WI38 (cell line): ENCODE data around the gene YJU2.
"Not testable (repeated sequence)": the region's sequence is repeated elsewhere in the genome, so short reads cannot be mapped to it uniquely, and the experiment has no call there.

Experiments
- H3K4me3 ChIP-seq: 2 replicates; pipeline ENCODE4 v1.5.1; 2011; ENCODE audit warnings: low read depth, mild to moderate bottlenecking, control low read depth, low read length
- TF ChIP-seq, protein P1 (sequence below): IDR thresholded peaks from 2 replicates; pipeline ENCODE4 v1.5.1; 2012; ENCODE audit warnings: low read depth, mild to moderate bottlenecking, control low read depth, low read length

YJU2 gene

DNA sequence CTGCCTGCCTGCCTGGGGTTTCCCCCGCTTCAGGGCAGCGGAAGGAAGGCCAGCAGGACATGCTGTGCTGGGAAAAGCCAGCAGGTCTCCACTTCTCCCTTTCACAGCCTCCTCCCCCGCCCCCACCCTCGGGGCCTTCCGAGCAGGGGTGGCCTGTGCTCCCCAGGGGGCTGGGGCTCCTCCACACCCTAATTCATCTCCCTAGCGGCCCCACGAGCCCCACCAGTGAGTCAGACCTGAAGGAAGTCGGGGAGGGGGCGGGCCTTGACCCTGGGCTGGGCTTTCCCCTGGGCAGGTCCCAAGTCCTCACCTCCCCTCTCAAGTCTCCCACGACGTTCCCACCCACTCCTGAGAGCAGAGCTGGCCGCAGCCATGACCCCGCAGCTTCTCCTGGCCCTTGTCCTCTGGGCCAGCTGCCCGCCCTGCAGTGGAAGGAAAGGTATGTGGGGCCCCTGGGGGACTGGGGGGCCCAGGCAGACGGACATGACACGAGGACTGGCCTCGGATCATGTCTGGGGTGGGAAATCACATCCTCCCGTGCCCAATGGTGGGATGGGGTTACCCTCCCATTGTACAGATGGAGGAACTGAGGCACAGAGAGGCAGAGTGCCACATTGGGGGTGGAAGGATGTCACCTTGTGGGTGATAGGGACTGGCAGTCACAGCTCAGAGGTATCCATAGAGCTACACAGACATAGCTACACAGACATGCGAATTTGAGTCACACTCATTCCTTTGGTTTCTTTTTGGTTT lies 17.5 kb upstream of the YJU2 start, which contains the start of gene EBI3:
Gene EBI3 (plus strand): TSS at position 345 of the 753 bp plus-strand sequence. CDS start 28 bp downstream, at position 373.
- TF ChIP-seq, protein P1, sequence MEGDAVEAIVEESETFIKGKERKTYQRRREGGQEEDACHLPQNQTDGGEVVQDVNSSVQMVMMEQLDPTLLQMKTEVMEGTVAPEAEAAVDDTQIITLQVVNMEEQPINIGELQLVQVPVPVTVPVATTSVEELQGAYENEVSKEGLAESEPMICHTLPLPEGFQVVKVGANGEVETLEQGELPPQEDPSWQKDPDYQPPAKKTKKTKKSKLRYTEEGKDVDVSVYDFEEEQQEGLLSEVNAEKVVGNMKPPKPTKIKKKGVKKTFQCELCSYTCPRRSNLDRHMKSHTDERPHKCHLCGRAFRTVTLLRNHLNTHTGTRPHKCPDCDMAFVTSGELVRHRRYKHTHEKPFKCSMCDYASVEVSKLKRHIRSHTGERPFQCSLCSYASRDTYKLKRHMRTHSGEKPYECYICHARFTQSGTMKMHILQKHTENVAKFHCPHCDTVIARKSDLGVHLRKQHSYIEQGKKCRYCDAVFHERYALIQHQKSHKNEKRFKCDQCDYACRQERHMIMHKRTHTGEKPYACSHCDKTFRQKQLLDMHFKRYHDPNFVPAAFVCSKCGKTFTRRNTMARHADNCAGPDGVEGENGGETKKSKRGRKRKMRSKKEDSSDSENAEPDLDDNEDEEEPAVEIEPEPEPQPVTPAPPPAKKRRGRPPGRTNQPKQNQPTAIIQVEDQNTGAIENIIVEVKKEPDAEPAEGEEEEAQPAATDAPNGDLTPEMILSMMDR, result no peak
- no peak within 1 kb of the TSS for H3K4me3 ChIP-seq

DNA sequence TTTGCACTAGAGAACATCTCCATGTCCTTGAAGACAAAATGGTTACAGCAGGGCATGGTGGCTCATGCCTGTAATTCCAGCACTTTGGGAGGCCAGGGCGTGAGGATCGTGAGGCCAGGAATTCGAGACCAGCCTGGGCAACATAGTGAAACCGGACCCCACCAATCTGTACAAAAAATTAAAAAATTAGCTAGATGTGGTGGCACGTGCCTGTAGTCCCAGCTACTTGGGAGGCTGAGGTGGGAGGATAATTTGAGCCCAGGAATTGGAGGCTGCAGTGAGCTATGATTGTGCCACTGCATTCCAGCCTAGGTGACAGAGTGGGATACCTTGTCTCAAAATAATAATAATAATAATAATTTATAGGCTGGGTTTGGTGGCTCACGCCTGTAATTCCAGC lies 16.6 kb upstream of the YJU2 start:
- not testable (repeated sequence) for H3K4me3 ChIP-seq

DNA sequence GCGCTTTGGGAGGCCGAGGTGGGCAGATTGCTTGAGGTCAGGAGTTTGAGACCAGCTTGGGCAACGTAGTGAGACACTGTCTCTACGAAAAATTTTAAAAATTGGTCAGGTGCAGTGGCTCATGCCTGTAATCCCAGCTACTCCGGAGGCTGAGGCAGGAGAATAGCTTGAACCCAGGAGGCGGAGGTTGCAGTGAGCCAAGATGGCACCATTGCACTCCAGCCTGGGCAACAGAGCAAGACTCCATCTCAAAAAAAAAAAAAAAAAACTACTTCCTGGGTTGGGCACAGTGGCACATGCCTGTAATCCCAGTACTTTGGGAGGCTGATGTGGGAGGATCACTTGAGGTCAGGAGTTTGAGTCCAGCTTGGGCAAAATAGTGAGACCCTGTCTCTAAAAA lies 15.4 kb upstream of the YJU2 start:
- H3K4me3 ChIP-seq, result not testable (repeated sequence)

DNA sequence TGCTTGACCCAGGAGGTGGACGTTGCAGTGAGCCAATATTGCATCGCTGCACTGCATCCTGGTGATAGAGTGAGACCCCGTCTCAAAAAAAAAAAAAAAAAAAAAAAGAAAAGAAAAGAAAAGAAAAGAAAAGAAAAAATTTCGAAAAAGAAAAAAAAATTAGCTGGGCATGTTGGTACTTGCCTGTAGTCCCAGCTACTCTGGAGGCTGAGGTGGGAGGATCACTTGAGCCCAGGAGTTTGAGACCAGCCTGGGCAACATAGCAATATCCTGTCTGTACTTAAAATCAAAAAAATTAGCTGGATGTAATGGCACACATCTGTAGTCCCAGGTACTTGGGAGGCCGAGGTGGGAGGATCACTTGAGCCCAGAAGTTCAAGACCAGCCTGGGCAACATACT lies 14.7 kb upstream of the YJU2 start:
- not testable (repeated sequence) for H3K4me3 ChIP-seq

DNA sequence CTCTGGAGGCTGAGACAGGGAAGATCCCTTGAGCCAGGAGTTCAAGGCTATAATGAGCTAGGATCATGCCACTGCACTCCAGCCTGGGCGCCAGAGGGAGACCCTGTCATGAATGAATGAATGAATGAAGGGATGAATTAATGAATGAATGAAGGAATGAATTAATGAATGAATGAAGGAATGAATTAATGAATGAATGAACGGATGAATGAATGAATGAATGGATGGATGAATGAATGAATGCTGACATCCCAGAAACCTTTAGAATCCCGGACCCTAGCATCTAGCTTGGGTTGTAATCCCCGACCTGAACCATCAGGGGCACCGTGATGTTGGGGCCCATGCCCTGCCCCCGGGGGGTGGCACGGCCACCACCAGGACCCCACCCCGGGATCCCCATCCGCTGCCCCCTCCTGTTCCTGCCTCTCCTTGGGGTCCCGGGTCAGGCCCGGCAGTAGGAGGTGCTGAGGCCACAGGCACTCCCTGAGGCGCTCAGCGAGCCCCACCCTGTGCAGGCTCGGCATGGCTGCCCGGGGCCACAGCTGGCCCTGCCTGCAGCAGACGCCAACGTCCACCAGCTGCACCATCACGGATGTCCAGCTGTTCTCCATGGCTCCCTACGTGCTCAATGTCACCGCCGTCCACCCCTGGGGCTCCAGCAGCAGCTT lies 14.1 kb upstream of the YJU2 start:
- TF ChIP-seq, protein P1, result no peak
- no peak overlapping the region for H3K4me3 ChIP-seq

DNA sequence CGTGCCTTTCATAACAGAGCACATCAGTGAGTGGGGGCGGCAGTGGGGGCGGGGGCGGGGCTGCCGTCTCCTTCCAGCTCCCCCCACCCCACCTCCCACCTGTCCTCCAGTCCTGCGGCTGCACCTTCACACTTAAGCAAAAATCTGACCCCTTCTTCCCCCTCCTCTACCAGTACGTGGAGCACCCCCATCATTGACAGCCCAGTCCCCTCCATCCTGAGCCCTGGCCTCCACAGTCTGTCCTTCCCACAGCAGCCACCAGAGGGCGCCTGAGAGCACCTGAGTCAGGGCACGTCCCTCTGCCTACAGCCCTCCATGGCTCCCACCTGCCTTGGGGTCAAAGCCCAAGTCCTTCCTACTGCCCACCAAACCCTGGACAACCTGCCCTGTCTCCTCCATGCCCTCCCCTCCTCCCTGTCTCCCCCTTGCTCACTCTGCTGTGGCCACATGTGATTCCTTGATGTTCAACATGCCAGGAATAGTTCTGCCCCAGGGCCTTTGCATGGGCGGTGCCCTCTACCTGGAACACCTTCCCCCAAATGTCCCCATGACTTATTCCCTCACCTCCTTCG lies 13.5 kb upstream of the YJU2 start:
- H3K4me3 ChIP-seq, result no peak overlapping the region

DNA sequence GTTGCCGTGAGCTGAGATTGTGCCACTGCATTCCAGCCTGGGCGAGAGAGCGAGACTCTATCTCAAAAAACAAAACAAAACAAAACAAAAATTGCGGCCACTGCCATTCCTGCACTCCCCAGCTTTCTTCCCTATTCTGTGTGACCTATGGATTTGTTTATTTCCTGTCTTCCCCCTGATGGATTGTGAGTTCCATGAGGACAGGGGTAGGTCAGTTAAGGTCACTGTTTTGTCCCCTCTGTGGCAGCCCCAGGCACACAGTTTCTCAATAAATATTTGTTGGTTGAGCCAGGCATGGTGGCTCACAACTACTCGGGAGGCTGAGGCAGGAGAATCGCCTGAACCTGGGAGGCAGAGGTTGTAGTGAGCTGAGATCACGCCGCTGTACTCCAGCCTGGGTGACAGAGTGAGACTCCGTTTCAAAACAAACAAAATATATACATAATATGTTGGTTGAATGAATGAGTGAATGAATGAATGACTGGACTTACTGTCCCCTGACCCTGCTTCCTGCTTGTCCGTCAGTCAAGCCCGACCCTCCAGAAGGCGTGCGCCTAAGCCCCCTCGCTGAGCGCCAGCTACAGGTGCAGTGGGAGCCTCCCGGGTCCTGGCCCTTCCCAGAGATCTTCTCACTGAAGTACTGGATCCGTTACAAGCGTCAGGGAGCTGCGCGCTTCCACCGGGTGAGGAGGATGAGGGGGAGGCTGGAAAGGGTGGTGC lies 12.6 kb upstream of the YJU2 start:
- no peak overlapping the region for H3K4me3 ChIP-seq
- TF ChIP-seq, protein P1, result no peak

More for the DNA sequence above, 13.5 kb upstream of the YJU2 start:
- TF ChIP-seq, protein P1, result peak; percentile 68

DNA sequence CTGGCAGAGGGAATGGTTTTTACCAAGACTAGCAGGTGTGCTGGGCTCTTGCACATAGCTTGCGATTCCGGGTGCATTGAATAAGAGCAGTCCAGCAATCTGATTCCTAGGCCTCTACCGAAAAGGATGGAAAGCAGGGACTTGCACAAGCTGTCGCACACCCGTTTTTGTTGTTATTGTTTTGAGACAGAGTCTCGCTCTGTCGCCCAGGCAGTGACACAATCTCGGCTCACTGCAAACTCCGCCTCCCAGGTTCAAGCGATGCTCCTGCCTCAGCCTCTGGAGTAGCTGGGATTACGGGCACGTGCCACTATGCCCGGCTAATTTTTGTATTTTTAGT lies 12.0 kb upstream of the YJU2 start:
- no peak overlapping the region for H3K4me3 ChIP-seq
- TF ChIP-seq, protein P1, result no peak

DNA sequence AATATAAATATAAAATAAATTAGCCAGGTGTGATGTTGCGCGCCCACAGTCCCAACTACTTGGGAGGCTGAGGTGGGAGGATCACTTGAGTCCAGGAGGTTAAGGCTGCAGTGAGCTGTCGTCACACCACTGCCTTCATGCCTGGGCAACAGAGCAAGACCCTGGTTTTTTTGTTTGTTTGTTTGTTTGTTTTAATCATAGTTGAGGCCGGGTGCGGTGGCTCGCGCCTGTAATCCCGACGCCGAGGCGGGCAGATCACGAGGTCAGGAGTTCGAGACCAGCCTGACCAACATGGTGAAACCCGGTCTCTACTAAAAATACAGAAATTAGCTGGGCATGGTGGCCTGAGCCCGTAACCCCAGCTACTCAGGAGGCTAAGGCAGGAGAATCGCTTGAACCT lies 9.4 kb upstream of the YJU2 start:
- not testable (repeated sequence) for H3K4me3 ChIP-seq
